ENCODE data around the gene ABCF1. TPM values are rescaled to one million over a fixed set of nuclear protein-coding genes. Genes with fewer than 3 reads are reported as not detected.

The ABCF1 gene
- total and polyA plus RNA-seq, 12 donors: 32.6 to 49.1 (median 41.9) TPM

DNA sequence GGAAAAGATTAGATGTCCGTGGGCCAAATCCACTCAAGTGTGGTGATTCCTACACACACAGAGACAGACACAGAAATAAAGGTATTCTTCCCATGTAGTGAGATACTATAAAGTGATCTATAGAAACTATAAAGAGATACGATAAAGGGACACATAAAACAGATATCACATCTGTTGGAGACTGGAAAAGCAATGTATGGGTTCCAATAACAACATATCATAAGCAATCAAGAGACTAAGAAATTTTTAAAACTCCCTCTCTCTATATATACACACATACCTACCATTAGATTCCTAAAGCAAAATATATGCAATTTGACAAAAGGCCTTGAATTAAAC, 40.6 kb downstream of the ABCF1 start:
- Histone ChIP-seq H3K27me3 (no peaks in the 10 kb centered on the region), H3K4me3 (no peak overlapping the region), H3K36me3 (peaks cover 6 to 66% (median 35%) of the 10 kb centered on the region in 9 donors), H3K9me3 (no peaks in the 10 kb centered on the region), H3K27ac (peak overlapping the region in 1 of 10 donors; percentile 86), H3K4me1 (peaks cover 6 to 60% (median 54%) of the 10 kb centered on the region in 9 donors)
- TF ChIP-seq, protein P1, sequence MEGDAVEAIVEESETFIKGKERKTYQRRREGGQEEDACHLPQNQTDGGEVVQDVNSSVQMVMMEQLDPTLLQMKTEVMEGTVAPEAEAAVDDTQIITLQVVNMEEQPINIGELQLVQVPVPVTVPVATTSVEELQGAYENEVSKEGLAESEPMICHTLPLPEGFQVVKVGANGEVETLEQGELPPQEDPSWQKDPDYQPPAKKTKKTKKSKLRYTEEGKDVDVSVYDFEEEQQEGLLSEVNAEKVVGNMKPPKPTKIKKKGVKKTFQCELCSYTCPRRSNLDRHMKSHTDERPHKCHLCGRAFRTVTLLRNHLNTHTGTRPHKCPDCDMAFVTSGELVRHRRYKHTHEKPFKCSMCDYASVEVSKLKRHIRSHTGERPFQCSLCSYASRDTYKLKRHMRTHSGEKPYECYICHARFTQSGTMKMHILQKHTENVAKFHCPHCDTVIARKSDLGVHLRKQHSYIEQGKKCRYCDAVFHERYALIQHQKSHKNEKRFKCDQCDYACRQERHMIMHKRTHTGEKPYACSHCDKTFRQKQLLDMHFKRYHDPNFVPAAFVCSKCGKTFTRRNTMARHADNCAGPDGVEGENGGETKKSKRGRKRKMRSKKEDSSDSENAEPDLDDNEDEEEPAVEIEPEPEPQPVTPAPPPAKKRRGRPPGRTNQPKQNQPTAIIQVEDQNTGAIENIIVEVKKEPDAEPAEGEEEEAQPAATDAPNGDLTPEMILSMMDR (IDR thresholded peaks at IDR 0.05): no peak
- ATAC-seq (no peak), DNase-seq (no peak)
- intact Hi-C loops (cut with DNase I): no loop called here
- WGBS, 2 donors: 60 to 63% methylated on average over 2 of the region's 2 CpGs

DNA sequence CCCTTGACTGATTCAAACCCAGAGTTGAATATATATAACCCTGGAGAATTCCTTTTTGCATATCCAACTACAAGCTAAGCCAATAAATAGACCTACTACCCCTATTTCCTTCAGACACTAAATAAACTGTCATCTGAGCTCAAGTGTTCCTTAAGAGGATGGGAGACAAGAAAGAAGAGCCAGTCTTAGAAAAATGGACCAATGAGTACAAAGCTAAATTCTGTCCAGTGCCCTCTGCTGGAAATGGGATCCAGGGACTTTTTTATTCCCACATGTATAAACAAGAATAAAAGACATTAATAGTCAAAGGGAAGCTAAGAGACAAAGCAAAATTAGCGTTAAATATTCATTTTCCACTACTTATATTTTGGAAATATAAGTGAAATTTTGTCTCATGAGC, 41.0 kb downstream of the ABCF1 start:
- Histone ChIP-seq H3K4me1 (peaks cover 6 to 60% (median 54%) of the 10 kb centered on the region in 9 donors), H3K36me3 (peaks cover 6 to 63% (median 32%) of the 10 kb centered on the region in 9 donors), H3K27me3 (no peaks in the 10 kb centered on the region), H3K4me3 (no peak overlapping the region), H3K9me3 (no peaks in the 10 kb centered on the region), H3K27ac (peak overlapping the region in 4 of 10 donors; percentile 21 to 98 (median 89))
- 63 to 66% methylated on average over 1 of the region's 1 CpG for WGBS, 2 donors
- ATAC-seq (no peak), DNase-seq (no peak)
- intact Hi-C loops (cut with DNase I): no loop called here
- TF ChIP-seq, protein P1 (IDR thresholded peaks at IDR 0.05): peak in 5 of 9 donors; percentile 25 to 47 (median 35)

DNA sequence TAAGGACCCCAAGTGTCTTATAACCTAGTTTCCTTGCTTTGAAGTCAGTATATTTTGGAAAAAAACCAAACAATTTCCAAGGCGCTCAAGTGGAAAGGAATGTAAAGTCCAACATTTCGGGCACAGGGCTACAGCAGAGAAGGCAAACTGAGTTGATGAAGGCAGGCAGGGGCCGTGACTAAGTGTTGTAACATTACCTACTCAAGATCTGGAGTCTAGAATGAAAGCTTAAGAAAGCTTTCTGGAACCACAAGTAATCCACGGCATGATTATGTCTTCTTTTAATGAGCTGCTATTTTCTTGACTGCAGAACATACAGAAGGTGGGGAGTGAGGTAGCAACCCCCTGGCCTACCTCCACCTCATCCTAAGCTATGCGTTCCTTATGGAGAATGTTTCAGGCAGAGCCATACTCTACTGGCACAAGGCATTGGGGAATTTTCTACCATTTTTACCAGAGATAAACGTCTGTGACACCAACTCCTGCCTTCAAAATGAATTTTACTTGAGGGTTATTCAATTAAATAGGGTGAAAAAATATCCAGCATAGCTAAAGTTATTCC, 41.5 kb downstream of the ABCF1 start:
- 63 to 68% methylated on average over 6 of the region's 6 CpGs for WGBS, 2 donors

DNA sequence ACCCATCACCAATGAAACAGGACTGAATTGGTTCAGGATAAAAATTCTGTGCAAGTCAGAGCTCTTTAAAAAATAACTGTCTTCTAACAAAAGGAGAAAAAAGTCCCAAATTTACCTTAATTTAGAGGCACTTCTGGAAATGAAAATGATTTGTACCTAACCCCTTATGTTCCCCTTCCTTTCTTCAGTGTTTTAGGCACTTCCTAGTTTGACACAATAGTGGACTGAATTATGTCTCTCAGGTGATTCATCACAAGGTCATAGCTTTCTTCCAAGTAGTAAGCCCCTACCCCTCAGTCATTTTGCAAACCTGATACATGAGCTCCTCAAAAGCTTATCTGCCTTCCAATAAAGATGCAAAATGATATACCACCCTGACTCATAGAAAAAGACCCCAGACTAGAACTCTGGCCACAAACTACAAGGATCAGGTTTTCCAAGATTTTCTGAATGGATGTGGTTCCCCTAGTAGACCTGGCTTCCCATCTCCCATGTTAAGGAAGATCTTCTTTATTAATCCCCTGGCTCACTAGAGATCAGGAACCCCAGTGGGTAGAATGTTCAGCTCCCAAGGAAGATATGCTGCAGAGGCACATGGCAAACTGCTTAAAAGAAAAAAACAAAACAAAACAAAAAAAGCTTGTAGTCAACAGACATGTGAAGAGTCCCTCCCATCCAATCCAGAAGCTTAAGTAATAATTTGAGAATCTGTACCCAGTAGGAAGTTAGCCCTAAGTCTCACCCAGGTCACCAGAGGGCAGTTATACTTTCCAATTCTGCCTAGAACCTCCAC, 42.2 kb downstream of the ABCF1 start:
- ATAC-seq: no peak
- Histone ChIP-seq H3K36me3 (peaks cover 4 to 51% (median 20%) of the 10 kb centered on the region in 9 donors), H3K27ac (peak overlapping the region in 8 of 10 donors; percentile 21 to 98 (median 93)), H3K9me3 (no peaks in the 10 kb centered on the region), H3K4me1 (peaks cover 7 to 63% (median 57%) of the 10 kb centered on the region in 9 donors), H3K27me3 (no peaks in the 10 kb centered on the region), H3K4me3 (peak overlapping the region in 6 of 10 donors; percentile 71 to 94 (median 88))
- TF ChIP-seq, protein P1 (IDR thresholded peaks at IDR 0.05): no peak
- intact Hi-C loops (cut with DNase I): no loop called here
- no peak for DNase-seq

More for the DNA sequence above, 41.5 kb downstream of the ABCF1 start:
- intact Hi-C loops (cut with DNase I): no loop called here
- Histone ChIP-seq H3K9me3 (no peaks in the 10 kb centered on the region), H3K4me3 (no peak overlapping the region), H3K27ac (peak overlapping the region in 6 of 10 donors; percentile 21 to 98 (median 72)), H3K4me1 (peaks cover 6 to 59% (median 54%) of the 10 kb centered on the region in 9 donors), H3K36me3 (peaks cover 5 to 58% (median 27%) of the 10 kb centered on the region in 9 donors), H3K27me3 (no peaks in the 10 kb centered on the region)
- no peak for ATAC-seq
- TF ChIP-seq, protein P1 (IDR thresholded peaks at IDR 0.05): no peak
- DNase-seq: no peak
